Endodermal cell (in vitro differentiated cells): ENCODE results near the gene HSFX3. TPM values are rescaled to one million over a fixed set of nuclear protein-coding genes. Genes with fewer than 3 reads are reported as not detected.
"Not testable (repeated sequence)": the region's sequence is repeated elsewhere in the genome, so short reads cannot be mapped to it uniquely, and the experiment has no call there.

Experiments used
- DNase-seq: peaks from one replicate; pipeline ENCODE4 v3.0.0-alpha.2; 2017
- H3K27ac ChIP-seq: 2 replicates; pipeline ENCODE4 v1.5.1; 2013; ENCODE audit warnings: mild to moderate bottlenecking, low read depth, low read length, moderate library complexity
- H3K27me3 ChIP-seq: 2 replicates; pipeline ENCODE4 v1.6.1; 2013; ENCODE audit warnings: mild to moderate bottlenecking, low read length, moderate library complexity; ENCODE audit not compliant: insufficient read depth, control insufficient read depth, poor library complexity, severe bottlenecking
- H3K36me3 ChIP-seq: 2 replicates; pipeline ENCODE4 v1.7.0; 2013; ENCODE audit warnings: mild to moderate bottlenecking, low read length, moderate library complexity; ENCODE audit not compliant: control insufficient read depth, insufficient read depth
- H3K4me1 ChIP-seq: one replicate; pipeline ENCODE4 v1.7.0; 2013; ENCODE audit warnings: low read length; ENCODE audit not compliant: control insufficient read depth, insufficient read depth
- H3K4me3 ChIP-seq: 2 replicates; pipeline ENCODE4 v1.5.1; 2013; ENCODE audit warnings: mild to moderate bottlenecking, low read length, moderate library complexity
- H3K9ac ChIP-seq: 2 replicates; pipeline ENCODE4 v1.6.1; 2013; ENCODE audit warnings: mild to moderate bottlenecking, low read length, moderate library complexity; ENCODE audit not compliant: poor library complexity, severe bottlenecking; ENCODE audit errors: extremely low read depth
- H3K9me3 ChIP-seq: 2 replicates; pipeline ENCODE4 v1.6.1; 2013; ENCODE audit warnings: mild to moderate bottlenecking, low read length, moderate library complexity; ENCODE audit not compliant: control insufficient read depth
- H3K27ac Mint-ChIP-seq: 2 replicates; pipeline ENCODE4 v1.8.0; 2020; ENCODE audit warnings: mixed read lengths
- H3K27me3 Mint-ChIP-seq: 2 replicates; pipeline ENCODE4 v1.8.0; 2021; ENCODE audit warnings: mild to moderate bottlenecking, mixed read lengths; ENCODE audit not compliant: insufficient read depth
- H3K36me3 Mint-ChIP-seq: 2 replicates; pipeline ENCODE4 v1.8.0; 2020; ENCODE audit warnings: low read depth, mixed read lengths
- H3K4me1 Mint-ChIP-seq: 2 replicates; pipeline ENCODE4 v1.8.0; 2020; ENCODE audit warnings: mixed read lengths
- H3K4me3 Mint-ChIP-seq: 2 replicates; pipeline ENCODE4 v1.8.0; 2020; ENCODE audit warnings: mild to moderate bottlenecking, moderate library complexity, mixed read lengths
- H3K9me3 Mint-ChIP-seq: 2 replicates; pipeline ENCODE4 v1.8.0; 2020; ENCODE audit warnings: mild to moderate bottlenecking, mixed read lengths
- CTCF ChIP-seq: fragments of 200-600 bp; sonication (generic); conservative IDR thresholded peaks from 2 replicates; pipeline ENCODE4 v1.5.0; 2021; ENCODE audit warnings: antibody characterized with exemption, mild to moderate bottlenecking
- WGBS, 2 experiments: methylation state at CpG; one replicate each; pipeline versions ENCODE4 v1.1.5 to v1.1.7; 2013; ENCODE audit warnings: missing lambda C conversion rate in 2 of 2, mixed read lengths in 1 of 2; ENCODE audit not compliant: insufficient coverage in 1 of 2, insufficient read length in 1 of 2; 5-methylcytosine and 5-hydroxymethylcytosine counted together
- total RNA-seq, 2 donors: library from RNA; stranded (reverse); fragmentation: NEBNext Ultra II Directional in 1 of 2; extraction: Animal tissue kit (Norgen Biotek cat#: 25700) in 1 of 2; gene quantifications; 2 replicates in 1 of 2; 3 replicates in 1 of 2; pipeline ENCODE4 v1.2.1, GENCODE V29; 2021

The HSFX3 gene
- total RNA-seq, 2 donors from 2014 or later, result not detected

GRCh38 chrX:149525389-149525788 is 24.3 kb downstream of the HSFX3 start:
- not testable (repeated sequence) for H3K4me3 ChIP-seq, H3K27me3 Mint-ChIP-seq, H3K4me1 Mint-ChIP-seq, H3K27me3 ChIP-seq, H3K36me3 Mint-ChIP-seq, H3K36me3 ChIP-seq, H3K27ac Mint-ChIP-seq, H3K9me3 ChIP-seq, H3K4me3 Mint-ChIP-seq, H3K4me1 ChIP-seq, H3K9ac ChIP-seq
- peak overlapping the region; percentile 41 for H3K27ac ChIP-seq
- peaks cover 47% of the 10 kb centered on the region for H3K9me3 Mint-ChIP-seq
- DNase-seq, result peak; percentile 54
- WGBS, 2 experiments, result 72% methylated on average over 2 of the region's 10 CpGs; no CpG with 5 or more reads in 1 of the 2 experiments

GRCh38 chrX:149522916-149523315 is 26.8 kb downstream of the HSFX3 start:
- Mint-ChIP-seq H3K27me3 (no peaks in the 10 kb centered on the region), H3K36me3 (no peaks in the 10 kb centered on the region), H3K9me3 (peaks cover 50% of the 10 kb centered on the region), H3K27ac (no peak overlapping the region), H3K4me3 (no peak overlapping the region), H3K4me1 (peaks cover 8% of the 10 kb centered on the region)
- H3K36me3 ChIP-seq, result no peaks in the 10 kb centered on the region
- H3K27me3 ChIP-seq, result no peaks in the 10 kb centered on the region
- no peak overlapping the region for H3K9ac ChIP-seq
- H3K4me3 ChIP-seq, result no peak overlapping the region
- H3K27ac ChIP-seq, result no peak overlapping the region
- no peak for DNase-seq
- no peaks in the 10 kb centered on the region for H3K9me3 ChIP-seq
- WGBS, 2 experiments, result 90% methylated on average over 2 of the region's 2 CpGs; no CpG with 5 or more reads in 1 of the 2 experiments
- no peak for TF ChIP-seq CTCF
- H3K4me1 ChIP-seq, result no peaks in the 10 kb centered on the region

GRCh38 chrX:149521438-149521837 is 28.3 kb downstream of the HSFX3 start:
- Mint-ChIP-seq H3K9me3 (peaks cover 61% of the 10 kb centered on the region), H3K36me3 (peaks cover 1% of the 10 kb centered on the region), H3K27ac (no peak overlapping the region), H3K27me3 (no peaks in the 10 kb centered on the region), H3K4me1 (peaks cover 11% of the 10 kb centered on the region), H3K4me3 (no peak overlapping the region)
- Histone ChIP-seq H3K27ac (no peak overlapping the region), H3K9me3 (no peaks in the 10 kb centered on the region), H3K4me1 (no peaks in the 10 kb centered on the region), H3K36me3 (no peaks in the 10 kb centered on the region), H3K9ac (no peak overlapping the region), H3K27me3 (no peaks in the 10 kb centered on the region), H3K4me3 (no peak overlapping the region)
- no peak for DNase-seq
- TF ChIP-seq CTCF, result no peak
- 82 to 93% methylated on average over 3 to 6 of the region's 9 CpGs for WGBS, 2 experiments

- not testable (repeated sequence) for H3K36me3 ChIP-seq, H3K9me3 ChIP-seq, H3K27ac ChIP-seq, H3K27ac Mint-ChIP-seq, H3K27me3 Mint-ChIP-seq, H3K27me3 ChIP-seq, H3K4me1 ChIP-seq, DNase-seq, H3K9ac ChIP-seq, H3K4me3 ChIP-seq, H3K4me3 Mint-ChIP-seq, H3K36me3 Mint-ChIP-seq
- Mint-ChIP-seq H3K9me3 (peaks cover 67% of the 10 kb centered on the region), H3K4me1 (peaks cover 17% of the 10 kb centered on the region)
- 100% methylated on average over 3 of the region's 3 CpGs; no CpG with 5 or more reads in 1 of the 2 experiments for WGBS, 2 experiments
Measured at GRCh38 chrX:149520636-149521277, 29.0 kb downstream of the HSFX3 start.
